Activated T-helper 17 cell treated with anti-CD3 and anti-CD28 coated beads, Interleukin-2, amount 50 U/mL, for 72 hours (primary cell): Measurements from ENCODE around the gene ARHGAP44. TPM values are rescaled to one million over a fixed set of nuclear protein-coding genes. Genes with fewer than 3 reads are reported as not detected.
"Not testable (repeated sequence)": the region's sequence is repeated elsewhere in the genome, so short reads cannot be mapped to it uniquely, and the experiment has no call there.

Experiments
- ATAC-seq: fragments of 150-1000 bp; cut with Tn5 transposase; replicated peaks from 2 replicates; pipeline ENCODE4 v1.10.0; 2021; ENCODE audit warnings: mild to moderate bottlenecking, moderate library complexity
- H3K27ac Mint-ChIP-seq: one replicate; pipeline ENCODE4 v1.8.0; 2022; ENCODE audit warnings: mixed read lengths
- H3K27me3 Mint-ChIP-seq: one replicate; pipeline ENCODE4 v1.8.0; 2022; ENCODE audit warnings: mixed read lengths
- H3K36me3 Mint-ChIP-seq: one replicate; pipeline ENCODE4 v1.8.0; 2022; ENCODE audit warnings: low read depth, mild to moderate bottlenecking, mixed read lengths
- H3K4me1 Mint-ChIP-seq: one replicate; pipeline ENCODE4 v1.8.0; 2022; ENCODE audit warnings: mixed read lengths
- H3K4me3 Mint-ChIP-seq: one replicate; pipeline ENCODE4 v1.8.0; 2022; ENCODE audit warnings: mild to moderate bottlenecking, mixed read lengths
- H3K9me3 Mint-ChIP-seq: one replicate; pipeline ENCODE4 v1.8.0; 2022; ENCODE audit warnings: mixed read lengths
- total RNA-seq, 2 donors: library from RNA; stranded (reverse); gene quantifications; one replicate each; pipeline ENCODE4 v1.2.3, GENCODE V29; 2022

The ARHGAP44 gene
- total RNA-seq, 2 donors from 2014 or later: 0.48 TPM; not detected in 1

GRCh38 chr17:12977008-12977751, 187.9 kb downstream of the ARHGAP44 start:
- H3K4me3 Mint-ChIP-seq: no peak overlapping the region
- H3K36me3 Mint-ChIP-seq: no peaks in the 10 kb centered on the region
- no peak overlapping the region for H3K27ac Mint-ChIP-seq
- no peaks in the 10 kb centered on the region for H3K4me1 Mint-ChIP-seq
- H3K27me3 Mint-ChIP-seq: peaks cover 34% of the 10 kb centered on the region
- no peak for ATAC-seq
- H3K9me3 Mint-ChIP-seq: no peaks in the 10 kb centered on the region

- not testable (repeated sequence) for H3K27ac Mint-ChIP-seq, H3K4me1 Mint-ChIP-seq, H3K4me3 Mint-ChIP-seq, H3K36me3 Mint-ChIP-seq, ATAC-seq, H3K9me3 Mint-ChIP-seq
- peaks cover 32% of the 10 kb centered on the region for H3K27me3 Mint-ChIP-seq
These were observed 189.5 kb downstream of the ARHGAP44 start for GRCh38 chr17:12978787-12979186.

- no peaks in the 10 kb centered on the region for H3K36me3 Mint-ChIP-seq
- H3K9me3 Mint-ChIP-seq: no peaks in the 10 kb centered on the region
- H3K4me1 Mint-ChIP-seq: no peaks in the 10 kb centered on the region
- ATAC-seq: no peak
- no peak overlapping the region for H3K27ac Mint-ChIP-seq
- peaks cover 31% of the 10 kb centered on the region for H3K27me3 Mint-ChIP-seq
- no peak overlapping the region for H3K4me3 Mint-ChIP-seq
These were observed 189.9 kb downstream of the ARHGAP44 start for GRCh38 chr17:12979246-12979645.

- no peaks in the 10 kb centered on the region for H3K36me3 Mint-ChIP-seq
- H3K27me3 Mint-ChIP-seq: peaks cover 28% of the 10 kb centered on the region
- ATAC-seq: no peak
- no peaks in the 10 kb centered on the region for H3K9me3 Mint-ChIP-seq
- H3K27ac Mint-ChIP-seq: no peak overlapping the region
- H3K4me3 Mint-ChIP-seq: no peak overlapping the region
- no peaks in the 10 kb centered on the region for H3K4me1 Mint-ChIP-seq
These were observed 190.7 kb downstream of the ARHGAP44 start for GRCh38 chr17:12979826-12980500.

- Mint-ChIP-seq H3K36me3 (no peaks in the 10 kb centered on the region), H3K27me3 (peaks cover 22% of the 10 kb centered on the region), H3K27ac (no peak overlapping the region), H3K4me3 (no peak overlapping the region), H3K4me1 (no peaks in the 10 kb centered on the region), H3K9me3 (no peaks in the 10 kb centered on the region)
- no peak for ATAC-seq
These were observed 192.9 kb downstream of the ARHGAP44 start for GRCh38 chr17:12982224-12982623.

GRCh38 chr17:12983991-12984884, 194.9 kb downstream of the ARHGAP44 start:
- Mint-ChIP-seq H3K36me3 (no peaks in the 10 kb centered on the region), H3K4me3 (no peak overlapping the region), H3K27me3 (peaks cover 13% of the 10 kb centered on the region), H3K4me1 (no peaks in the 10 kb centered on the region), H3K9me3 (no peaks in the 10 kb centered on the region), H3K27ac (no peak overlapping the region)
- no peak for ATAC-seq

- Mint-ChIP-seq H3K27me3 (peaks cover 9% of the 10 kb centered on the region), H3K9me3 (no peaks in the 10 kb centered on the region)
These were observed 196.4 kb downstream of the ARHGAP44 start for GRCh38 chr17:12985431-12986293.

GRCh38 chr17:12987120-12987519, 197.8 kb downstream of the ARHGAP44 start:
- peaks cover 21% of the 10 kb centered on the region for H3K36me3 Mint-ChIP-seq

More at GRCh38 chr17:12985431-12986293, 196.4 kb downstream of the ARHGAP44 start:
- peaks cover 7% of the 10 kb centered on the region for H3K36me3 Mint-ChIP-seq
- no peak overlapping the region for H3K4me3 Mint-ChIP-seq
- no peak for ATAC-seq
- no peak overlapping the region for H3K27ac Mint-ChIP-seq
- H3K4me1 Mint-ChIP-seq: no peaks in the 10 kb centered on the region

GRCh38 chr17:12990041-12990808, 200.9 kb downstream of the ARHGAP44 start:
- H3K36me3 Mint-ChIP-seq: peaks cover 49% of the 10 kb centered on the region
- no peak overlapping the region for H3K27ac Mint-ChIP-seq

More at GRCh38 chr17:12987120-12987519, 197.8 kb downstream of the ARHGAP44 start:
- Mint-ChIP-seq H3K9me3 (no peaks in the 10 kb centered on the region), H3K27me3 (peaks cover 5% of the 10 kb centered on the region), H3K4me3 (no peak overlapping the region), H3K27ac (no peak overlapping the region), H3K4me1 (no peaks in the 10 kb centered on the region)
- no peak for ATAC-seq

GRCh38 chr17:12990926-12991325, 201.6 kb downstream of the ARHGAP44 start:
- Mint-ChIP-seq H3K4me1 (no peaks in the 10 kb centered on the region), H3K4me3 (no peak overlapping the region), H3K27me3 (no peaks in the 10 kb centered on the region), H3K36me3 (peaks cover 56% of the 10 kb centered on the region), H3K9me3 (no peaks in the 10 kb centered on the region), H3K27ac (no peak overlapping the region)
- no peak for ATAC-seq

More at GRCh38 chr17:12990041-12990808, 200.9 kb downstream of the ARHGAP44 start:
- Mint-ChIP-seq H3K4me1 (no peaks in the 10 kb centered on the region), H3K4me3 (no peak overlapping the region), H3K9me3 (no peaks in the 10 kb centered on the region), H3K27me3 (no peaks in the 10 kb centered on the region)
- no peak for ATAC-seq

- H3K9me3 Mint-ChIP-seq: no peaks in the 10 kb centered on the region
- ATAC-seq: no peak
These were observed 203.4 kb downstream of the ARHGAP44 start for GRCh38 chr17:12992676-12993075.

GRCh38 chr17:12993631-12994030, 204.3 kb downstream of the ARHGAP44 start:
- Mint-ChIP-seq H3K27me3 (no peaks in the 10 kb centered on the region), H3K4me3 (no peak overlapping the region), H3K36me3 (peaks cover 83% of the 10 kb centered on the region)

More at GRCh38 chr17:12992676-12993075, 203.4 kb downstream of the ARHGAP44 start:
- H3K36me3 Mint-ChIP-seq: peaks cover 73% of the 10 kb centered on the region
- no peaks in the 10 kb centered on the region for H3K4me1 Mint-ChIP-seq
- no peaks in the 10 kb centered on the region for H3K27me3 Mint-ChIP-seq
- H3K27ac Mint-ChIP-seq: no peak overlapping the region
- no peak overlapping the region for H3K4me3 Mint-ChIP-seq

More at GRCh38 chr17:12993631-12994030, 204.3 kb downstream of the ARHGAP44 start:
- no peak for ATAC-seq
- no peaks in the 10 kb centered on the region for H3K9me3 Mint-ChIP-seq
- no peak overlapping the region for H3K27ac Mint-ChIP-seq
- H3K4me1 Mint-ChIP-seq: no peaks in the 10 kb centered on the region
